HG03354 (cell line): Measurements from ENCODE around the gene DPM2.

ENCODE experiments used
- ATAC-seq: cut with Tn5 transposase; IDR thresholded peaks from one replicate; pipeline ENCODE4 v1.9.1; 2021; ENCODE audit warnings: mild to moderate bottlenecking; ENCODE audit not compliant: unreplicated experiment, poor library complexity, severe bottlenecking

The DPM2 gene

GRCh38 chr9:127959841-127960409, 22.3 kb upstream of the DPM2 start:
- no peak for ATAC-seq

DNA sequence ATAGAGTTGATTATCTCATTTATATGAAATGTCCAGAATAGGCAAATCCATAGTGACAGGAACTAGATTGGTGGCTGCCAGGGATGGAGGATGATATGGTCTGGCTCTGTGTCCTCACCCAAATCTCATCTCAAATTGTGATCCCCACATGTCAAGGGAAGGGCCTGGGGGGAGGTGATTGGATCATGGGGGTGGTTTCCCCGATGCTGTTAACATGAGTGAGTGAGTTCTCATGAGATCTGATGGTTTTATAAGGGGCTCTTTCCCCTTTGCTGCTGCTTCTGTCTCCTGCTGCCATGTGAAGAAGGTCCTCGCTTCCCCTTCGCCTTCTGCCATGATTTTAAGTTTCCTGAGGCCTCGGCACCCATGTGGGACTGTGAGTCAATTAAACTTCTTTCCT, 21.7 kb upstream of the DPM2 start:
- no peak for ATAC-seq

GRCh38 chr9:127958728-127959127, 21.1 kb upstream of the DPM2 start:
- ATAC-seq, result no peak

DNA sequence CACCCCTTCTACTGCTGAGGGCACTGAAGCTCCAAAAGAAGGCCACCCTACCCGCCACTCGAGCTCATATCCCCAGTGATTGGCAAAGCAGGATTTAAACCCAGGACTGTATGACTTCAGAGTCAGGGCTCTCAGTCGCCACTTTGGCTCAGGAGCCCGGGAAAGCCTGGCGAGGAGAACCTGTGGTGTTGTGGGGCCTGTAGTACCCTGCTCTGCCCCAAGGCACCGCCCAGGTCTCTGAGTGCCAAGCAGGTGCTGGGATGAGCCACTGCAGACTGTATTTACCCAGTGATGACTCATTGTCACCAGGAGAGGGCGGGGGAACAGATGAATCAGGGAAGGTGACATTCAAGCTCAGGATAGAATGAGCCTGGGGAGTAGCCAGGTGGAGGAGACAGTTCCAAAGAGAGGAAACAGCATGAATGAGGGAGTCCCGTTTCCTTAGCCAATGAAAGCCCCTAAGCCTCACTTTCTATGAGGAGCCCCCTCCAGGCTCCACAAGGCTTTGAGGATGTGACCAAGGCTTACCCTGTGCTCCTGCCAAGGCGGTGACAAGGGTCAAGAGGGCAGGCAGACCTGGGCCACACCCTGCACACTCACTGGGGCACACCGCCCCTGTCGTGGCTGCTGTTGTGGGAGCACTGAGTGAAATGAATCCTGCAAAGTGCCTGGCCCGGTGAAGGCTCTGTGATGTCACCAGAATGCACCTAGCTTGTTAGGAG, 17.8 kb upstream of the DPM2 start:
- peak; percentile 55 for ATAC-seq

GRCh38 chr9:127954831-127955293, 17.2 kb upstream of the DPM2 start:
- no peak for ATAC-seq

DNA sequence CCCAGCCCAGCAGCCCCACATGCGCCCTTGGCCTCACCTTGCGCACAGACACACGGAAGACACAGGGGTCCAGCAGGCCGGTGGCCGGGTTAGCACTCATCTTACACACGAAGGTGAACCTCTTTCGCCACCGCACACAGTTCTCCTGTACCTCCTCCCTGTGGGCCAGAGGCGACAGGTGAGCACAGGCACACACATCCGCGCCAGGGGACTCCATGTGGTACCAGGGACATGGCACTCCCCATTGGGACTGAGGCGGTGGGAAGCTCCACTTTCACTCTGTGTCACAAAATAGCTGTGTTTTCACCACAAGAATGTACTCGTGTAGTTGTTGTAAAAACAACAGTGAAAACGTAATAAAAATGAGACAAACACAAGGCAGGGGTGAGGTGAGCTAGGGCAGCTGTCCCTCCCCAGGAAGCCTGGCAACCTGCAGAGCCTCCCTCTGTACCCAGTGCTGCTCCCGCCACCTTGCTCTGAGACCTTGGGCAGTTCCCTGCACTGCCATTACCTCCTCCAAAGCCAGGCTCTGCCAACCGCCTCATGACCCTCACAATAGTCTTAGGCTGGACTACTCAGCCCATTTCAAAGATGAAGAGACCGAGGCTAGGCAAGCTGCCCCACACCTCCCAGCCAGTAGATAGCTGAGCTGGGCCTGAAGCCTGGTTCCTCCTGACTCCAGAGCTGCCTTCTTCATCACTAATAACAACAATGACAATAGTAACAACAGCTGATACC, 16.3 kb upstream of the DPM2 start:
- ATAC-seq, result no peak

GRCh38 chr9:127953154-127953553, 15.5 kb upstream of the DPM2 start:
- no peak for ATAC-seq

- ATAC-seq, result no peak
Measured at GRCh38 chr9:127950513-127951289, 13.0 kb upstream of the DPM2 start.

DNA sequence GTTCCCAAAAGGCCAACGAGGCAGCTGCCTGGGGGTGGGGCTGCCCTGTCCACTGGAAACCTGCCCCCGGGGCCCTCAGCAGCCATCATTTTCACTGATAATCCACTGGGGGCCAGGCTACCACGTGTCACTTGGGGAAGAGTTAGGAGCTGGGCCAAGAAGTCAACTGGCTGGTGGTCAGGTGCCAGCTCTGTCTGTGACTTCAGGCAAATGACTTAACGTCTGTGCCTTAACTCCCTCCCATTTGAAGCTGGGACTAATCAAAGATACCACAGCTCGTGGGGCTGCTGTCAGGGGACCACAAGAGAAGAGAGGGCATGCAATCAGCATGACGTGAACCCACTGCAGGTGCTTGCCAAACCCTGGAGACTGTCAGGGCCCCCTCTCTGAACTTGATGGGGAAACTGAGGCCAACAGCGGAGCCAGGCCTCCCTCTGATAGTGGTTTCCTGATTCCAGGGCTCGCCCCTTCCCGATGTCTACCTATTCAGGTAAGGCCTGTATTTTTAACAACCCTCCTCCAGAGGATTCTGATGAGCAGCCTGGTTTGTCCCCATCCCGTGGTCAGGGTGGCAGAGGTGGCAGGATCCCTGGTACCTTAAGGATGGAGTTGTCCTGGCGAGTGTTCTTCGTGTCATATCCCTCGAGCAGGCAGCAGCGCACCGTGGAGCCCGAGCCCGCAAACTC, 12.3 kb upstream of the DPM2 start:
- no peak for ATAC-seq

GRCh38 chr9:127947841-127948710, 10.4 kb upstream of the DPM2 start:
- ATAC-seq, result no peak

GRCh38 chr9:127946728-127947127, 9.1 kb upstream of the DPM2 start:
- no peak for ATAC-seq

GRCh38 chr9:127945942-127946341, 8.3 kb upstream of the DPM2 start:
- no peak for ATAC-seq

GRCh38 chr9:127945338-127945737, 7.7 kb upstream of the DPM2 start:
- ATAC-seq, result no peak

- no peak for ATAC-seq
Measured at GRCh38 chr9:127944586-127945218, 7.0 kb upstream of the DPM2 start.

DNA sequence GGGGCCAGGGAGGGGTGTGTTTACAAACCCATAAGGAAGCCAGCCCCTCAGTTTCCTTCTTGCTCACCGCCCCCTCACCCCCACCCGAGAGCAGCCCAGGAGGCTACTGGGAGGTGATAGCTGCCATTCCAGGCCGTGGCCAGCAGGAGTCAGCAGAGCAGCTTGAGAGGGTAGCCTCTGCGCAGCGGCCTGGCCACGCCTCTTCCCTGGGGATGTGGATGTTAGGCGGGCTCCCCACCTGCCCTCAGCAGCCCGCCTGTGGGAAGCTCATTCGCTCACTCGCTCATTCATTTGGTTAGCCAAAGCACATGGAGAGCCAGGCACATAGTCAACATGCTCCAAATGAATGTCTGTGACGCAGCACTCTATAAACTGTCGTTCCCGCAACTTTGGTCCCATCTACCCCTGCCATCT, 6.1 kb upstream of the DPM2 start:
- ATAC-seq, result peak; percentile 66

GRCh38 chr9:127943011-127943662, 5.5 kb upstream of the DPM2 start:
- no peak for ATAC-seq

DNA sequence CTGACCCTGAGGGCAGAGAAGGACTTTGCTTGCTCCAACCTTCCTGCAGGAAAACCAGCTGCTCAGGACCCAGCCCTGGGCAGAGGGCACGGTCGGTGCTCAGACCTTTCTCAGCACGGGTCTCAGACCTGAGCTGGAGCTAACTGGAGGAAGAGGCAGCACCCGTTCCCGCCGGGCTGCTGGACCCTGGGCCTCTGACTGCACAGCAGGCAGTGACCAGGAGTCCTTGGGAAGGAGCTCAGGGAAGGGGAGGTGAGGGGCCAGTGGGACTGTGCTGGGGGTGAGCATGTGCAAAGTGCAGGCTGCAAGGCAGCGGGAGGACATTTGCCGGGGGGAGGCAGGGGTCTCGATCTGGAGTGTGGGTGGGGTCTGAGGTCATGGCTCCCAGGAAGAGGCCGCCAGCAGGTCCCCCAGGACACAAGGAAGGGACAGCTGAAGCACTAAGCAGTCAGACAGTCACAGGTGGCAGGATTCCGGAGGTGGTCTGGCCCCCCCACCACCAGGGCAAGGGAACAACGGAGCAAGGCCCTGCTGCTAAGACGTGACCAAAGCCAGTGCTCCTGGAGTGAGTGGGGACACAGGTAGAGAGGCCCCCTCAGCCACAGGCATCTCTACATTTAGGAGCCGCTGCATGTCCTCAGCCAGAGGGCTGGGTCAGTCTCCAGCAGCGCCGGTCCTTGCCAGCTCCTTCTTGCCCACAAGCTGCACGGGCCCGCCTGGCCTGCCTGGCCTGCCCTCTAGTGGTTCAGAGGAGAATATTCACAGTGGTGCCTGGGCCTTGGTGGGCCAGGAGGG, 4.8 kb upstream of the DPM2 start:
- ATAC-seq, result no peak
